ENCODE data around the gene GLRX5. TPM values are rescaled to one million over a fixed set of nuclear protein-coding genes. Genes with fewer than 3 reads are reported as not detected.
A peak's percentile ranks its signal among the peaks of the same experiment; 100 is the strongest.

Gene GLRX5
- total RNA-seq, 1 experiment from 2014 or later = 132 TPM

- Histone ChIP-seq H3K9me3 (replicated peaks) (no peaks in the 10 kb centered on the region), H3K36me3 (no peaks in the 10 kb centered on the region), H3K27ac (no peak overlapping the region), H3K4me3 (no peak overlapping the region), H3K4me1 (peaks cover 19% of the 10 kb centered on the region), H3K27me3 (no peaks in the 10 kb centered on the region)
- no peak for DNase-seq
These were observed 16.7 kb upstream of the GLRX5 start for GRCh38 chr14:95518045-95518751.

DNA sequence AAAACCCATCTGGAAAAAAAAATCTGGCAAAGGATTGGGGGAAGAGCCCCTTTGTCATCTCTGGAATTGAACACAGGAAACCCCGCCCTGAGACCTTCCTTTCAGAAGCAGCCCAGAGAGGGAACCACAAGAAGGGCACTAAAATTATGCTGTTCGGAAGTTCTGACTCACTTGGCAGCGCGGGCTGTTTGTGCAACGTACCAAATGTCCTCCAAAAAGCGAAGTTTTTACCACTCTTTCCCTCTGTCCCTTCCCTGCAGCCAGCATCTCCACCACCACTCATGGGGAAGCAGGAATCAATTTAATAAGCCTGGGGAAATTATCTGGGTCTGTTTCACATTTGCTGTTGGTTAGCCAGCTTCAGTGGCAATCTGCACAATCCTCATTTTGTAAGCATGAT lies 15.2 kb upstream of the GLRX5 start:
- no peaks in the 10 kb centered on the region for H3K36me3 ChIP-seq
- peaks cover 8% of the 10 kb centered on the region; the same call in 1 of the 2 replicates for H3K4me1 ChIP-seq
- no peak overlapping the region for H3K27ac ChIP-seq
- no peak for DNase-seq
- no peak overlapping the region for H3K4me3 ChIP-seq
- no peaks in the 10 kb centered on the region for H3K27me3 ChIP-seq
- no peaks in the 10 kb centered on the region for H3K9me3 ChIP-seq (replicated peaks)

DNA sequence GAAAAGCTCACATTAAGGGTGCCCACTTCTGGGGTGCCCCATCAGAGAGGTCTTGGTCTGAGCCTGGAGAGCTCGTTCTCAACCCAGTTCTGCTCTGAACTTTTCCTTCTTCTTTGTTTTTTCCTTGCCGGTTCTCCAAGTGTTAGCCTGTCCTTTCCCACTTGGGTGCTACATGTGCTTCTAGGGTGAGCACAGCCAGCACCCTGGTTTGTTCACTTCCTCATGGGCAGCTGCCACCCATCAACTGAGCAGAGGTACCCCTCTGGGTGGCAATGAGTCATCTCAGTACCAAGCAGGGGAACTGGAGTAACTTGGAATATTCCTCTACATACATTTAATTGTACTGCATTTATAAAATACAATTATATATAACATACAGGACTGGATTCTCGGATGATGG lies 14.5 kb upstream of the GLRX5 start:
- no peak overlapping the region for H3K27ac ChIP-seq
- H3K4me1 ChIP-seq = peaks cover 8% of the 10 kb centered on the region; the same call in 1 of the 2 replicates
- H3K9me3 ChIP-seq (replicated peaks) = no peaks in the 10 kb centered on the region
- H3K4me3 ChIP-seq = no peak overlapping the region
- DNase-seq = no peak
- H3K27me3 ChIP-seq = no peaks in the 10 kb centered on the region
- no peaks in the 10 kb centered on the region for H3K36me3 ChIP-seq

DNA sequence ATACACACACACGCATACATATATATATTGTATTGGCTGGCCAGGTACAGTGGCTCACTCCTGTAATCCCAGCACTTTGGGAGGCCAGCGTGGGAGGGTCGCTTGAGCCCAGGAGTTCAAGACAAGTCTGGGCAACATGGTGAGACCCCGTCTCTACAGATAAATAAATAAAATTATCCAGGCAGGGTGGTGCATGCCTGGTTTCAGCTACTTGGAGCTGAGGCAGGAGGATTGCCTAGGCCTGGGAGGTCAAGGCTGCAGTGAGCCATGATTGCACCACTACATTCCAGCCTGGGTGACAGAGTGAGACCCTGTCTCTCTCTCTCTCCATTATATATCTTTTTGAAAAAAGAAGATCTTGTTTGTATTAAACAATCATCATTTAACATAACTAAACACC lies 13.8 kb upstream of the GLRX5 start:
- DNase-seq = no peak
- Histone ChIP-seq H3K9me3 (replicated peaks) (no peaks in the 10 kb centered on the region), H3K27me3 (no peaks in the 10 kb centered on the region), H3K4me3 (no peak overlapping the region), H3K4me1 (peaks cover 8% of the 10 kb centered on the region; the same call in 1 of the 2 replicates), H3K27ac (no peak overlapping the region), H3K36me3 (no peaks in the 10 kb centered on the region)

DNA sequence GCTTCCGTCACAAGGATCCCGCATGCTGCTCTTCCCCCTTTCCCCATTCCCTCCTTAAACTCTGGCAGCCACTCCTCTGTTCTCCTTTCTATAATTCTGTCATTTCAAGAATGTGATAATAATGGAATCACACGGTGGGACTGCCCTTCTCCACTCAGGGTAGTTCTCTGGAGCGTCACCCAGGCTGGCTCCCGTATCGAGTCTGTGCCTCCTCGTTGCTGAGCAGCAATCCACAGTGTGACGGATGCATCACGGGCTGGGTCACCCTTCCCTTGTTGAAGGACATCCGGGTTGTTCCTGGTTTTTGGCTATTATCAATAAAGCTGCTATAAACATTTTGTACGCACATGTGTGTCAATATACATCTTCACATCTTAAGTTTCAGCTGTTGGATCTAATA lies 12.7 kb upstream of the GLRX5 start:
- no peaks in the 10 kb centered on the region for H3K9me3 ChIP-seq (replicated peaks)
- H3K4me1 ChIP-seq = peaks cover 9% of the 10 kb centered on the region; the same call in 1 of the 2 replicates
- no peaks in the 10 kb centered on the region for H3K27me3 ChIP-seq
- DNase-seq = no peak
- H3K36me3 ChIP-seq = no peaks in the 10 kb centered on the region
- no peak overlapping the region for H3K27ac ChIP-seq
- H3K4me3 ChIP-seq = no peak overlapping the region

DNA sequence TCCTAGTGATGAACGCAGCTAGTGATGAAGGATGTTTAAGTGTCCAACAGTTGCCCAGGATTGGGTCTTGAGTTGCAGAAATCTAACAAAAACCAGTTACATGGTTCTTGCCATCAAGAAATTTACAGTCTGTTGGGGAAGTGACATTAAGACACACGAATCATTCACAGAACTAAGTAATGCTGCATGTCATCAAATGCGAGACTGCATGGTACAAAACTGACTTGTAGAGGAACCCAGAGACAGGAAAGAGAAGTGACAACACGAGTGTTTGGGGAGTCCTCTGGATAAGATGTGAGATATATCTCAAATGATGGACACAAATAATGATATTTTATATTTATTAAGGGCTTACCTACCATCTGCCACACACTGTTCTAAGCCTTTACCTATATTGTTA lies 12.3 kb upstream of the GLRX5 start:
- H3K36me3 ChIP-seq = no peaks in the 10 kb centered on the region

DNA sequence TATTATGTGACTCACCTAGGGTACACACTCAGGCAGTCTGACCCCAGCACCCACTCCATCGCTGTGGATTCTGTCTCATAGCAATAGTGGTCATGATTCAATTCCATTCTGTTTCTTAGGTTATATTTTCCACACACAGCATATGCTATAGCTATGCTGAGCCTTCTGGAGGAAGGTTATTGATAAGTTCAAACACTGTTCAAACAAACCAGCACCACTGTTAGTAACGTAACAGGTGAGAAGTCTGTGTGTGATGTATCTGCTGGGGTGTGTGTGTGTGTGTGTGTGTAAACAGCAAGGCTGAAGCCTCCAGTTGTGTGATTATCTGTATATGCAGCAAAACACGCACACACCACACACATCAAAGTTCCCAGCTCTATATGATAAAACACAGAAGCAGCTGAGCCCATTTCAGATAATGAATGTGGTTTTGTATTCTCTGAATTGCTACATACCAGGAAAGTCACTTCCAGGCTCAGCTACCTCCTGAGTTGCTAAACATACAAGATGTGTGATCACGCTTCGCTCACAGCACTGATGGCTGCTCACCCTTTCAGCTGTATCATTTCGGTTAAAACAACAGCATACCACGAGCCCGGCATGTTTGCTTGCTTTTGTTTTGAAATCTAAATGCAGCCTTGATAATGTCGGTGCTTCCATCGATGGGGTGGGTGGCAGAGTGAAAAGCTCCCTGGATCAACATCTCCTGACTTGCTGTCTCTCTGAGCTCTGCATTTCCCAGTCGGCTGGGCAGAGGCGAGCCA lies 11.6 kb upstream of the GLRX5 start:
- DNase-seq = no peak

More for the DNA sequence above, 12.3 kb upstream of the GLRX5 start:
- DNase-seq = no peak
- Histone ChIP-seq H3K9me3 (replicated peaks) (no peaks in the 10 kb centered on the region), H3K4me1 (peaks cover 8% of the 10 kb centered on the region; the same call in 1 of the 2 replicates), H3K27ac (no peak overlapping the region), H3K27me3 (no peaks in the 10 kb centered on the region), H3K4me3 (no peak overlapping the region)

GRCh38 chr14:95523815-95524448 lies 10.9 kb upstream of the GLRX5 start:
- Histone ChIP-seq H3K4me1 (peaks cover 3% of the 10 kb centered on the region; the same call in 1 of the 2 replicates), H3K9me3 (replicated peaks) (no peaks in the 10 kb centered on the region), H3K36me3 (no peaks in the 10 kb centered on the region), H3K27me3 (no peaks in the 10 kb centered on the region), H3K4me3 (no peak overlapping the region), H3K27ac (no peak overlapping the region)
- no peak for DNase-seq

More for the DNA sequence above, 11.6 kb upstream of the GLRX5 start:
- Histone ChIP-seq H3K4me3 (no peak overlapping the region), H3K27me3 (no peaks in the 10 kb centered on the region), H3K4me1 (peaks cover 3% of the 10 kb centered on the region; the same call in 1 of the 2 replicates), H3K9me3 (replicated peaks) (no peaks in the 10 kb centered on the region), H3K27ac (no peak overlapping the region), H3K36me3 (no peaks in the 10 kb centered on the region)

DNA sequence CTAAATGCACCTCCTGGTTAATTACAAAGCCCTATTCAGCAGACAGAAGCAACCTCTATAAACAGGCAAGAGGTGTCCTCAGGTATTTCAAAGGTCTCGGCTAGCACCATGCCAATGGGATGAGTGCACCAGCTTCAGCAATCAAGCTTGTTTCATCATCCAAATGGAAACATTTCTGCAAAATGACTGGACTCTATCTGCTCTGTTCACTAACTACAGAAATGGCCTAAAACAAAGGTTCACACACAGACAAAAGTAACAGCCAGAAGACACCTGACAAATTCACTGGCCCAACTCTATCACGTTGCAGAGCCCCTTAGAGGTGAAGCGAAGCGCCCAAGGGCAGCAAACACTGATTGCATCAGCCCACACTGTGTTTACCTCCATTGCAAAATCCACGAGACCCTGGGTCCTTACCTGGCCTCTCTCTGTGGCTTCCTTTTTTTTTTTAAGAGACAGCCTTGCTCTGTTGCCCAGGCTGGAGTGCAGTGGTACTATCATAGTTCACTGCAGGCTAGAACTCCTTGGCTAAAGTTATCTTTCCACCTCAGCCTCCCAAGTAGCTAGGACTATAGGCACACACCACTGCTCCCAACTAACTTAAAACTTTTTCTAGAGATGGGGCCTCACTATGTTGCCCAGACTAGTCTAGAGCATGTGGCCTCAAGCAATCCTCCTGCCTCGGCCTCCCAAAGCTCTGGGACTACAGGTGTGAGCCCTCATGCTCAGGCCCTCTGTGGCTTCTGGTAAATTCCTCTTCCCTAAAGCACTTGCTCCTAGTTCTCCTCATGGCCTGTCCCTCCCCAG lies 9.9 kb upstream of the GLRX5 start:
- H3K36me3 ChIP-seq = no peaks in the 10 kb centered on the region
- H3K4me1 ChIP-seq = peaks cover 3% of the 10 kb centered on the region; the same call in 1 of the 2 replicates
- no peak overlapping the region for H3K27ac ChIP-seq
- DNase-seq = no peak
- H3K9me3 ChIP-seq (replicated peaks) = no peaks in the 10 kb centered on the region
- H3K27me3 ChIP-seq = no peaks in the 10 kb centered on the region
- no peak overlapping the region for H3K4me3 ChIP-seq

GRCh38 chr14:95525999-95526398 lies 8.9 kb upstream of the GLRX5 start:
- no peak for DNase-seq
- Histone ChIP-seq H3K9me3 (replicated peaks) (no peaks in the 10 kb centered on the region), H3K4me3 (no peak overlapping the region), H3K27ac (no peak overlapping the region), H3K27me3 (no peaks in the 10 kb centered on the region), H3K36me3 (no peaks in the 10 kb centered on the region; the same call in 1 of the 2 replicates), H3K4me1 (peaks cover 3% of the 10 kb centered on the region; the same call in 1 of the 2 replicates)

DNA sequence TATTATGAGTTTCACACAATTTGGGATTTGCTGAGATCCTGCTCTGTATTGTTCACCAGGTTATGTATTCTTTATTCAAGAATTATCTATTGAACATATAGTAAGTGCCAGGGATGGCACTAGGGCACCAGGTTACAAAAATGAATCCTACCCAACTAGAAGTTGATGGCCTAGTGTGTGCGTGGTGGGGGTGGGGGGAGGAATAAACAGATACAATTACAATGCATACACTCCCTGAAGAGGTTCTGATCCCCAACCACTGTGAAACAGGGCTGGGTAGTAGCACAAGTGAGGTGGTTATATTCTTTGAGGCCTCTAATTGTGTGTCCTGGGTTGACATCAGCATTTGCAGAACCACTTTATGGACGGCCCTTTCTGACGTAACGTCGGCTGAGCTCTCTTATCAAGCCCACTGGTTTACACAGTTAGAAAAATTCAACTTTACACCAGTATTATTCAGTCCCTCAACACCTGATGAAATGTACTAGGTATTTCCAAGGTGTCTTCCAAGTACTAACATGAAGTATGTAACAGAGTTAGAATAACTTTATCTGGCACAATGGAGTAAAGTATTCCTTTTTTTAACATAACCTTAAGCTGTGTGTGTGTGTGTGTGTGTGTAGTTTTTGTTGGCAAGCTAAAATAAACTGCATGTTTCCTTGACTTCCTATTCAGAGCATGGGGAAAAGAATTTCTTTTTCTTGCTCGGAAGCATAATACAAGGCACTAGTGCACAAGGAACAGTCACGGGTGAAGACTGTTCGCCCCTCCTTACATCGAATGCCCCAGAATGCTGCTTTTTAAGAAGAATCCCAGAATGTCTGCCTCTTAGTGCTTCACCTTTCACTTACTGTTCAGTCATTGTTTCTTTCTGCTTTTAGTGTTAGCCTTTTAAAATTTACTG lies 8.1 kb upstream of the GLRX5 start:
- Histone ChIP-seq H3K27ac (no peak overlapping the region), H3K4me3 (no peak overlapping the region), H3K36me3 (no peaks in the 10 kb centered on the region; the same call in 1 of the 2 replicates), H3K27me3 (no peaks in the 10 kb centered on the region), H3K4me1 (peaks cover 6% of the 10 kb centered on the region), H3K9me3 (replicated peaks) (no peaks in the 10 kb centered on the region)
- no peak for DNase-seq

DNA sequence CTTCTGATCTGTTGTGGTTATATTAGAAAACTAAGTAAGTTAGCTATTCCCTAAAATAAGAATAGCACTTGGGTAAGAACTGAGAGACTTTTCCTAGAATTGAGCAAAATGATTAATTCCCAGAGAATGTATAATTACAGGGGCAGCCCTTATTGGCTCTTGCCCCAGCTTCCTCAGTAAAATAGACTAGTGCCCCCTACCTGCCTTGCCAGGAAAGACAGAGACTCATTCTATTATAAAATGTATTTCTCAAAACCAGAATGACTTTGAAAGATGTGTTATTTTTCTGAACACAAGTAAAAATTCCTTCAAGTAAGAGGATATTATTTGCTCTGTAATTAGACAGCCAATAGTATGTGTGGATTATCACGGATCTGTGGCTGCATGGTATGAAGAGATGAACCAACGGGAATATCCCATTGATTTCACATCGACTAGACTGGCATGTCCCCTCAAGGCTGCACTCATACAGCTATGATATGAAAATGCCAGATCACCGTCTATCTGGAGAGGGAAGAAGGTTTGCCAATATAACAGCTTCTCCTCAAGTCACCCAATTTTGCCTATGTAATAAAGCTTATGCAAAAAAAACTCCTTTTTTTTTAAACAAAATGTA lies 7.4 kb upstream of the GLRX5 start:
- DNase-seq = peak; percentile 32 to 62
- Histone ChIP-seq H3K36me3 (peaks cover under 1% of the 10 kb centered on the region), H3K27me3 (no peaks in the 10 kb centered on the region), H3K9me3 (replicated peaks) (no peaks in the 10 kb centered on the region), H3K27ac (no peak overlapping the region), H3K4me3 (no peak overlapping the region), H3K4me1 (peaks cover 10% of the 10 kb centered on the region)

GRCh38 chr14:95529216-95529615 lies 5.6 kb upstream of the GLRX5 start:
- Histone ChIP-seq H3K4me1 (peaks cover 10% of the 10 kb centered on the region), H3K27me3 (no peaks in the 10 kb centered on the region), H3K9me3 (replicated peaks) (no peaks in the 10 kb centered on the region), H3K4me3 (no peak overlapping the region), H3K27ac (no peak overlapping the region), H3K36me3 (peaks cover 6% of the 10 kb centered on the region)
- no peak for DNase-seq

All from SJCRH30 (cell line).